AG04450 (cell line): ENCODE results near the gene FBXL17. TPM values are rescaled to one million over a fixed set of nuclear protein-coding genes. Genes with fewer than 3 reads are reported as not detected.
"Not testable (repeated sequence)": the region's sequence is repeated elsewhere in the genome, so short reads cannot be mapped to it uniquely, and the experiment has no call there.

ENCODE experiments used
- CTCF ChIA-PET: fragments of 300-600, 350-600 bp; formaldehyde crosslinking; extraction: SDS; loops from one replicate; lab custom pipeline; 2022; ENCODE audit warnings: antibody characterized with exemption, inconsistent platforms; lab: Charles Lee
- POLR2A ChIA-PET: fragments of 350-600 bp; formaldehyde crosslinking; extraction: SDS; loops from one replicate; lab custom pipeline; 2021; ENCODE audit warnings: antibody characterized with exemption, inconsistent platforms; lab: Yijun Ruan, JAX
- DNase-seq: peaks from one replicate; pipeline ENCODE4 v3.0.0-alpha.2; 2011; ENCODE audit warnings: low read depth, low spot score
- H3K27ac ChIP-seq: one replicate; pipeline ENCODE4 v1.5.1; 2012; ENCODE audit warnings: low read depth, low read length, control low read depth
- H3K27me3 ChIP-seq: one replicate; pipeline ENCODE4 v1.6.0; 2012; ENCODE audit warnings: low read length; ENCODE audit not compliant: control insufficient read depth, insufficient read depth
- H3K4me3 ChIP-seq: 2 replicates; pipeline ENCODE4 v1.5.1; 2011; ENCODE audit warnings: mild to moderate bottlenecking, low read depth, low read length, control low read depth
- H3K9me3 ChIP-seq: 2 replicates; pipeline ENCODE4 v1.5.1; 2012; ENCODE audit warnings: low read length; ENCODE audit not compliant: control insufficient read depth, insufficient read depth
- polyA plus RNA-seq: library from polyadenylated mRNA; depleted of rRNA; stranded (reverse); fragments of >200 nt; gene quantifications from 2 replicates; pipeline ENCODE4 v1.2.3, GENCODE V29; 2011
- TF ChIP-seq, protein P1 (sequence below): IDR thresholded peaks from 2 replicates; pipeline ENCODE4 v1.5.1; 2011; ENCODE audit warnings: low read depth, low read length, control low read depth, inconsistent platforms

Gene FBXL17
- polyA plus RNA-seq, 1 experiment, result 9.4 TPM

DNA sequence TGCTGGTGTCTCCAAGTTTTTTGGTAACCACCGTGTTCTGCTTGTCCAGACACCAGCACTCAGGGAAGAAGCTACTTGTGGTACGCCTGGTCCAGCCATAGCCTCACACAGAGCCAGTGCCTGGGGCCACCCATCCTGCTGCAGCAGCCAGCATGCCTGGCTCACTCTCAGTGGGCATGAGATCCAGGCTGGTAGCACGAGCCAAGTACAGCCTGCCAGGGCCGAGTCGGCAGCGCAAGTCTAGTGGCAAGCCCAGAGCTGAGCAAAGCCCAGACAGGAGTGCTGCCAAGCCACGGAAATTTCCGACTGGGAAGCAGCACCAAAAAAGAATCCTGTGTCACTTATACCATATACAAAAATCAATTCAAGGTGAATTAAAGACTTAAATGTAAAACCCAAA, 36.3 kb upstream of the FBXL17 start:
- POLR2A ChIA-PET, result no interaction called here
- DNase-seq, result no peak

DNA sequence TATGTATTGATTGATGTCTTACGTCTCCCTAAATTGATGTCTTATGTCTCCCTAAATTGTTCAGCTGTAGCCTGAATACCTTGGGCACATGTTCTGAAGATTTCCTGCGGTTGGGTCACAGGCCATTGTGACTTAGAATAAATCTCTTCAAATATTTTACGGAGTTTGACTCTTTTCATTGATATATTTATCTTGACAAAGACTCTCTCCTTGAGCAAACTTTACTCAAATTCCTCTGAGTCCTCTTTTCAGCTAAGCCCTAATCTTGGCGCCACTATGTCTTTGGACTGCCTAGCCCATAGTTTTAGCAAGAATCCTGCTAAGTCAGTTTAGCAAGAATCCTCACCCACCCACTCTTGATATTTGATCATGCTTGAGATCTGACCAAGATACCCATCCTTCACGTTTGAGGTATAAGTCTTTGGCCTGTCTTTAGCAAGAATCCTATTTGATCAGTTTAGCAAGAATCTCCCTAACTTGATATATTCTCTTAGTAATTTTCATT, 35.3 kb upstream of the FBXL17 start:
- ChIA-PET POLR2A (no interaction called here), CTCF (no interaction called here)
- no peak overlapping the region for H3K4me3 ChIP-seq
- no peak for DNase-seq
- no peak overlapping the region for H3K27ac ChIP-seq
- no peaks in the 10 kb centered on the region for H3K9me3 ChIP-seq
- TF ChIP-seq, protein P1, sequence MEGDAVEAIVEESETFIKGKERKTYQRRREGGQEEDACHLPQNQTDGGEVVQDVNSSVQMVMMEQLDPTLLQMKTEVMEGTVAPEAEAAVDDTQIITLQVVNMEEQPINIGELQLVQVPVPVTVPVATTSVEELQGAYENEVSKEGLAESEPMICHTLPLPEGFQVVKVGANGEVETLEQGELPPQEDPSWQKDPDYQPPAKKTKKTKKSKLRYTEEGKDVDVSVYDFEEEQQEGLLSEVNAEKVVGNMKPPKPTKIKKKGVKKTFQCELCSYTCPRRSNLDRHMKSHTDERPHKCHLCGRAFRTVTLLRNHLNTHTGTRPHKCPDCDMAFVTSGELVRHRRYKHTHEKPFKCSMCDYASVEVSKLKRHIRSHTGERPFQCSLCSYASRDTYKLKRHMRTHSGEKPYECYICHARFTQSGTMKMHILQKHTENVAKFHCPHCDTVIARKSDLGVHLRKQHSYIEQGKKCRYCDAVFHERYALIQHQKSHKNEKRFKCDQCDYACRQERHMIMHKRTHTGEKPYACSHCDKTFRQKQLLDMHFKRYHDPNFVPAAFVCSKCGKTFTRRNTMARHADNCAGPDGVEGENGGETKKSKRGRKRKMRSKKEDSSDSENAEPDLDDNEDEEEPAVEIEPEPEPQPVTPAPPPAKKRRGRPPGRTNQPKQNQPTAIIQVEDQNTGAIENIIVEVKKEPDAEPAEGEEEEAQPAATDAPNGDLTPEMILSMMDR, result no peak
- no peaks in the 10 kb centered on the region for H3K27me3 ChIP-seq

More for the DNA sequence above, 36.3 kb upstream of the FBXL17 start:
- H3K9me3 ChIP-seq, result no peaks in the 10 kb centered on the region
- no peak overlapping the region for H3K4me3 ChIP-seq
- no peak overlapping the region for H3K27ac ChIP-seq
- H3K27me3 ChIP-seq, result no peaks in the 10 kb centered on the region
- TF ChIP-seq, protein P1, result no peak
- CTCF ChIA-PET, result no interaction called here

DNA sequence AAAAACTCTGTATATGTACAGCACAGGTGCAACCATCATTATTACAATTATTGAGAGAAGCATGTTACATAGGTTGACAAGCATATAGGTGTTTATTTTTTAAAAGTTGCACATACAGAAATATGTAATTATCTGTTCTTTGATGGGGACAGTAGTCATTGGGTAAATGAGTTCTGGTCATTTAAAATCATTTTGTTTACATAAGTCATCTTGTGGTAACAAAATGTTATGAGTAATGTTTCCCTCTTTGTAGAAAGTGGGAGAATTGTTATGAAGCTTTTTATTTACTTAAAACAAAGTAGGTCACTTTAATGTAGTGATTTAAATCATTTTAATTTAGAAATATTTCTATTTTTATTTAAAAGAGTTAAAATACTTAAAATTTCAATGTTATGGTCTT, 33.8 kb upstream of the FBXL17 start:
- Histone ChIP-seq H3K9me3 (no peaks in the 10 kb centered on the region), H3K27me3 (no peaks in the 10 kb centered on the region), H3K4me3 (no peak overlapping the region), H3K27ac (no peak overlapping the region)
- no peak for DNase-seq
- ChIA-PET CTCF (no interaction called here), POLR2A (no interaction called here)
- TF ChIP-seq, protein P1, result no peak

DNA sequence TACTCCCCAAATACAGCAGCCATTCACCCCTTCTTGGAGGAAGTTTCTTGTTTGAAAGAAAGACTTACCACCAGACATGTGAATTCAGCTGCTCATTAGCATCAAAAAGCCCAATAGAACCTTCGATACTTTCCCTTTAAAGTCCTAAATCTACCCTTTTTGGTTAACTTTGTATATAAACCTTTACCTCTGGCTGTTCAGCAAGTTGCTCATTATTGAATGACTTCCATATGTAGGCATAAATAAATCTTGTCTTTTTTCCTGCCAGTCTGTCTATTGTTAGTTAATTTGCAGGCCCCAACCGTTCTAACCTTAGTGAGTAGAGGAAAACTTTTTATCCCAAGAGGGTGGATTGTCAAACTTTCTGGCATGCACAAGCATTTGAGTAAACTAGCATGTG, 27.9 kb upstream of the FBXL17 start:
- no peaks in the 10 kb centered on the region for H3K27me3 ChIP-seq
- H3K27ac ChIP-seq, result no peak overlapping the region
- TF ChIP-seq, protein P1, result no peak
- no peak overlapping the region for H3K4me3 ChIP-seq
- CTCF ChIA-PET, result no interaction called here
- DNase-seq, result no peak
- no peaks in the 10 kb centered on the region for H3K9me3 ChIP-seq
- POLR2A ChIA-PET, result no interaction called here

DNA sequence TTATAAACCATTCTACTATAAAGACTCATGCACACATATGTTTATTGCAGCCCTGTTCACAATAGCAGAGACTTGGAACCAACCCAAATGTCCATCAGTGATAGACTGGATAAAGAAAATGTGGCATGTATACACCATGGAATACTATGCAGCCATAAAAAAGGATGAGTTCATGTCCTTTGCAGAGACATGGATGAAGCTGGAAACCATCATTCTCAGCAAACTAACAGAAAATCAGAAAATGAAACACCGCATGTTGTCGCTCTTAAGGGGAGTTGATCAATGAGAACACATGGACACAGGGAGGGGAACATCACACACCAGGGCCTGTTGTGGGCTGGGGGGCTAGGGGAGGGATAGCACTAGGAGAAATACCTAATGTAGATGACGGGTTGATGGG, 23.3 kb upstream of the FBXL17 start:
- POLR2A ChIA-PET, H3K4me3 ChIP-seq, H3K27me3 ChIP-seq, H3K9me3 ChIP-seq, DNase-seq, CTCF ChIA-PET, H3K27ac ChIP-seq: not testable (repeated sequence)

DNA sequence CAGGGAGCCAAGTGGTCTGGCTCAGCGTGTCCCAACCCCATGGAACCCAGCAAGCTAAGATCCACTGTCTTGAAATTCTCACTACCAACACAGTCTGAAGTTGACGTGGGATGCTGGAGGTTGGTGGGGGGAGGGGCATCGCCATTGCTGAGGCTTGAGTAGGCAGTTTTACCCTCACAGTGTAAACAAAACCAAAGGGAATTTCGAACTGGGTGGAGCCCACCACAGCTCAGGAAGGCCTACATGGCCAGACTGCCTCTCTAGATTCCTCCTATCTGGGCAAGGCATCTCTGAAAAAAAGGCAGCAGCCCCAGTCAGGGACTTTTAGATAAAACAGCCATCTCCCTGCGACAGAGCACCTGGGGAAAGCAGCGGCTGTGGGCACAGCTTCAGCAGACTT, 17.1 kb upstream of the FBXL17 start:
- TF ChIP-seq, protein P1, result no peak
- no peak for DNase-seq
- Histone ChIP-seq H3K27me3 (no peaks in the 10 kb centered on the region), H3K27ac (no peak overlapping the region), H3K9me3 (no peaks in the 10 kb centered on the region), H3K4me3 (no peak overlapping the region)
- ChIA-PET POLR2A (no interaction called here), CTCF (no interaction called here)

DNA sequence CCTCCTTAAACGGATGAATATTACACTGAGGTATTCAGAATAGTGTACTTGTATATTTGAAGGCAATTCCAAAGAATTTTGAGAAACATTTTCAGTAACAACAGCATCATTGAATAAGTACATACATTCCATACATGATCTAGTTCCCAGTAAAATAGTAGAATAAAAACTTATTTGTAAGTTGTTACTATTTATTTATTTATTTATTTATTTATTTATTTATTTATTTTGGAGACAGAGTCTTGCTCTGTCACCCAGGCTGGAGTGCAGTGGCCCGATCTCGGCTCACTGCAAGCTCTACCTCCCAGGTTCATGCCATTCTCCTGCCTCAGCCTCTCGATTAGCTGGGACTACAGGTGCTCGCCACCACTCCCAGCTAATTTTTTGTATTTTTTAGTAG, 14.9 kb upstream of the FBXL17 start:
- POLR2A ChIA-PET, DNase-seq, CTCF ChIA-PET: not testable (repeated sequence)

More for the DNA sequence above, 14.9 kb upstream of the FBXL17 start:
- not testable (repeated sequence) for H3K27ac ChIP-seq, H3K4me3 ChIP-seq, H3K27me3 ChIP-seq, H3K9me3 ChIP-seq
